ENCODE measurements around the gene YARS1.

- no peak for TF ChIP-seq CTCF (conservative IDR thresholded peaks at IDR 0.05; ENCODE audit: low read depth, low read length)
- TF ChIP-seq EZH2 (IDR thresholded peaks at IDR 0.05; ENCODE audit: low read length, unreplicated experiment), result no peak
Measured at GRCh38 chr1:32759997-32760623, 57.0 kb downstream of the YARS1 start.
